ENCODE results near the gene ATG16L1.

- TF ChIP-seq EZH2 (IDR thresholded peaks at IDR 0.05; ENCODE audit: insufficient read depth, poor library complexity, severe bottlenecking) (no peak), EZH2phosphoT487 (IDR thresholded peaks at IDR 0.05; ENCODE audit: insufficient read depth, low read depth) (no peak)
Observed at GRCh38 chr2:233242231-233242927, 9.1 kb upstream of the ATG16L1 start.
